HPDE6-E6E7 (cell line): Measurements from ENCODE around the gene TCFL5.

ENCODE experiments used
- DNase-seq: peaks from one replicate; pipeline ENCODE4 v3.0.0; 2011; ENCODE audit warnings: missing footprints; ENCODE audit errors: extremely low spot score

TCFL5 gene

GRCh38 chr20:62823688-62824475 is 37.7 kb downstream of the TCFL5 start:
- no peak for DNase-seq

- peak; percentile 70 for DNase-seq
These were observed 38.6 kb downstream of the TCFL5 start for GRCh38 chr20:62822788-62823651.

- no peak for DNase-seq
These were observed 39.3 kb downstream of the TCFL5 start for GRCh38 chr20:62822239-62822787.

- no peak for DNase-seq
These were observed 39.9 kb downstream of the TCFL5 start for GRCh38 chr20:62821726-62822210.

- no peak for DNase-seq
These were observed 40.5 kb downstream of the TCFL5 start for GRCh38 chr20:62820962-62821725.

GRCh38 chr20:62820208-62820961 is 41.2 kb downstream of the TCFL5 start:
- no peak for DNase-seq

GRCh38 chr20:62819494-62820174 is 42.0 kb downstream of the TCFL5 start:
- DNase-seq = no peak

GRCh38 chr20:62818592-62819493 is 42.8 kb downstream of the TCFL5 start:
- peak; percentile 73 for DNase-seq

GRCh38 chr20:62817975-62818591 is 43.5 kb downstream of the TCFL5 start:
- no peak for DNase-seq

- no peak for DNase-seq
These were observed 44.4 kb downstream of the TCFL5 start, which contains the start of gene COL9A3 for GRCh38 chr20:62816884-62817873. Gene COL9A3, plus strand, starts transcription at chr20:62817050. Its CDS starts 15 bp downstream, at chr20:62817065.

GRCh38 chr20:62816031-62816883 is 45.4 kb downstream of the TCFL5 start:
- DNase-seq = no peak

- peak; percentile 87 for DNase-seq
These were observed 46.3 kb downstream of the TCFL5 start for GRCh38 chr20:62815066-62815991.

- DNase-seq = no peak
These were observed 46.9 kb downstream of the TCFL5 start for GRCh38 chr20:62814709-62815065.

GRCh38 chr20:62814060-62814708 is 47.4 kb downstream of the TCFL5 start:
- no peak for DNase-seq

- DNase-seq = no peak
These were observed 48.0 kb downstream of the TCFL5 start for GRCh38 chr20:62813588-62813987.
